GM23248 (cell line): Measurements from ENCODE around the gene YES1.

Experiments
- EZH2 ChIP-seq: fragments of 200-600 bp; sonication (generic); IDR thresholded peaks from 2 replicates; pipeline ENCODE4 v1.6.1; 2018; ENCODE audit warnings: antibody characterized with exemption, mild to moderate bottlenecking; ENCODE audit not compliant: insufficient read depth, poor library complexity, severe bottlenecking
- EZH2phosphoT487 ChIP-seq: fragments of 200-600 bp; sonication (generic); IDR thresholded peaks from 2 replicates; pipeline ENCODE4 v1.6.1; 2018; ENCODE audit warnings: antibody characterized with exemption, moderate library complexity, mild to moderate bottlenecking, low read depth; ENCODE audit not compliant: insufficient read depth

GRCh38 chr18:767084-767882, 44.8 kb downstream of the YES1 start:
- TF ChIP-seq EZH2phosphoT487, result no peak
- TF ChIP-seq EZH2, result no peak
